Small intestine (tissue), 7 donors: ENCODE data around the gene HUNK. TPM values are rescaled to one million over a fixed set of nuclear protein-coding genes. Genes with fewer than 3 reads are reported as not detected.

ENCODE experiments used
- DNase-seq, 2 donors: peaks; one replicate each; pipeline versions ENCODE4 v3.0.0 to v3.0.0-alpha.2; 2013
- FAIRE-seq: peaks from 2 replicates; lab custom pipeline; 2012; peaks lifted over from hg19 to GRCh38; lab: Jason Lieb, UNC
- H3K27ac ChIP-seq, 3 donors: one replicate each; pipeline ENCODE4 v1.5.1; 2013; ENCODE audit warnings: low read length in 2 of 3, mild to moderate bottlenecking in 2 of 3, control low read depth in 1 of 3, inconsistent platforms in 1 of 3, low read depth in 1 of 3, moderate library complexity in 1 of 3
- H3K27me3 ChIP-seq, 3 donors: one replicate each; pipeline ENCODE4 v1.6.1; 2013; ENCODE audit warnings: low read length in 3 of 3, inconsistent platforms in 1 of 3; ENCODE audit not compliant: control insufficient read depth in 3 of 3, insufficient read depth in 3 of 3
- H3K36me3 ChIP-seq, 3 donors: one replicate each; pipeline ENCODE4 v1.6.1; 2013; ENCODE audit warnings: low read length in 3 of 3, inconsistent platforms in 1 of 3, low read depth in 1 of 3, mild to moderate bottlenecking in 1 of 3, moderate library complexity in 1 of 3; ENCODE audit not compliant: control insufficient read depth in 3 of 3, insufficient read depth in 2 of 3
- H3K4me1 ChIP-seq, 3 donors: one replicate each; pipeline ENCODE4 v1.6.1; 2013; ENCODE audit warnings: low read length in 2 of 3, inconsistent platforms in 1 of 3, low read depth in 1 of 3, mild to moderate bottlenecking in 1 of 3, moderate library complexity in 1 of 3; ENCODE audit not compliant: control insufficient read depth in 3 of 3, insufficient read depth in 2 of 3
- H3K4me3 ChIP-seq, 3 donors: one replicate each; pipeline ENCODE4 v1.5.1; 2013; ENCODE audit warnings: low read length in 3 of 3, control low read depth in 1 of 3, inconsistent platforms in 1 of 3, low read depth in 1 of 3, mild to moderate bottlenecking in 1 of 3, moderate library complexity in 1 of 3
- H3K9me3 ChIP-seq, 2 donors: one replicate each; pipeline ENCODE4 v1.6.1; 2013; ENCODE audit warnings: low read depth in 1 of 2, low read length in 1 of 2; ENCODE audit not compliant: control insufficient read depth in 2 of 2, insufficient read depth in 1 of 2
- WGBS, 3 donors: extraction: QIAGEN DNeasy Blood & Tissue Kit; methylation state at CpG; one replicate each; pipeline ENCODE4 v1.1.7; 2013; 5-methylcytosine and 5-hydroxymethylcytosine counted together
- polyA plus RNA-seq, 4 donors: library from polyadenylated mRNA; stranded (reverse) in 3 of 4; unstranded in 1 of 4; fragments of 200-250 nt in 3 of 4; fragments of 120-200 nt in 1 of 4; gene quantifications; one replicate each; pipeline versions ENCODE4 v1.2.1 to v1.2.3, GENCODE V29; 2013
- donor health status: healthy with polysubstance abuse.
- donor health status: control.
- donor health status: control.
- donor health status: Bipolar disorder and iron deficiency.
- donor health status: healthy.

The HUNK gene
- polyA plus RNA-seq, 4 donors: 1.1 to 8.4 (median 2.3) TPM

GRCh38 chr21:32044205-32045180, 171.7 kb downstream of the HUNK start:
- 82 to 89% (median 86%) methylated on average over 25 of the region's 25 CpGs for WGBS, 3 donors
- Histone ChIP-seq H3K4me1 (no peaks in the 10 kb centered on the region), H3K4me3 (no peak overlapping the region), H3K27me3 (no peaks in the 10 kb centered on the region), H3K27ac (no peak overlapping the region), H3K9me3 (no peaks in the 10 kb centered on the region), H3K36me3 (no peaks in the 10 kb centered on the region)
- DNase-seq (no peak), FAIRE-seq (no peak)

GRCh38 chr21:32046191-32046590, 173.4 kb downstream of the HUNK start:
- 73 to 87% (median 87%) methylated on average over 5 of the region's 5 CpGs for WGBS, 3 donors
- no peak overlapping the region for H3K27ac ChIP-seq
- no peak for FAIRE-seq

GRCh38 chr21:32048353-32048752, 175.5 kb downstream of the HUNK start:
- no peaks in the 10 kb centered on the region for H3K27me3 ChIP-seq
- 49 to 64% (median 63%) methylated on average over 4 of the region's 4 CpGs for WGBS, 3 donors
- no peaks in the 10 kb centered on the region for H3K4me1 ChIP-seq
- H3K9me3 ChIP-seq: peaks cover 0 to 7% of the 10 kb centered on the region in 2 donors
- DNase-seq (no peak), FAIRE-seq (no peak)
- H3K36me3 ChIP-seq: no peaks in the 10 kb centered on the region
- no peak overlapping the region for H3K27ac ChIP-seq
- no peak overlapping the region for H3K4me3 ChIP-seq

More at GRCh38 chr21:32046191-32046590, 173.4 kb downstream of the HUNK start:
- Histone ChIP-seq H3K4me1 (no peaks in the 10 kb centered on the region), H3K9me3 (no peaks in the 10 kb centered on the region), H3K36me3 (no peaks in the 10 kb centered on the region), H3K27me3 (no peaks in the 10 kb centered on the region), H3K4me3 (no peak overlapping the region)
- DNase-seq: no peak

Other genes starting within 250 kb of the HUNK start
- gene SOD1, start 213.3 kb upstream of the HUNK start, polyA plus RNA-seq: 1,000 to 10,000 TPM in 1 of 4 donors, 100 to 1,000 TPM in 3; 163 to 1,515 (median 759) TPM
- gene SCAF4, start 140.9 kb upstream of the HUNK start, polyA plus RNA-seq: 10 to 100 TPM in 3 of 4 donors, 1 to 10 TPM in 1; 10.0 to 42.7 (median 12.3) TPM